NCI-H2196 (cell line): ENCODE data around the gene ZNF823.
A peak's percentile ranks its signal among the peaks of the same experiment; 100 is the strongest.

Experiments used
- DNase-seq: peaks from one replicate; lab custom pipeline; 2025; ENCODE audit not compliant: unreplicated experiment; lab: John Stamatoyannopoulos, UW

ZNF823 gene

GRCh38 chr19:11737964-11738745, 591 bp downstream of the ZNF823 start:
- no peak for DNase-seq

GRCh38 chr19:11736696-11737095, 2.0 kb downstream of the ZNF823 start:
- DNase-seq: no peak

- no peak for DNase-seq
Observed at GRCh38 chr19:11735375-11735774, 3.4 kb downstream of the ZNF823 start.

GRCh38 chr19:11729586-11729985, 9.2 kb downstream of the ZNF823 start:
- no peak for DNase-seq

- DNase-seq: no peak
Observed at GRCh38 chr19:11722414-11722813, 16.3 kb downstream of the ZNF823 start.

GRCh38 chr19:11721681-11722080, 17.1 kb downstream of the ZNF823 start:
- DNase-seq: no peak

DNA sequence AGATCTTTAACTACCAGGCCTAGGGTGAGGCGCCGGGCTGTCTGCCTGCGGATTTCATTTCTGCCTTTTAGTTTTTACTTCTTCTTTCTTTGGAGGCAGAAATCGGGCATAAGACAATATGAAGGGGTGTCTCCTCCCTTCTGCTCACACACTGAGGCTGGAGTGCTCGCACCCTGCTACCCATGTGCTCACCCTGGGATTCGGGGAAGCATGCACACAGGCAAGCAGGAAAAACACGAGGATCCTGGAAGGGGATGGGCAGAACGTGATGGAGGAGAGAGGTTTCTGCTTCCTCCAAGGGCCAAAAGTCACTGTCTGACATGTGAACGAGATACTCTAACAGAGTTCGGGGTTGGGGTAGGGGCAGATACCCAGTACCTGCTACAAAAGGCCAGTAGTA, 28.4 kb downstream of the ZNF823 start:
- no peak for DNase-seq

- no peak for DNase-seq
Observed at GRCh38 chr19:11708457-11708856, 30.3 kb downstream of the ZNF823 start.

DNA sequence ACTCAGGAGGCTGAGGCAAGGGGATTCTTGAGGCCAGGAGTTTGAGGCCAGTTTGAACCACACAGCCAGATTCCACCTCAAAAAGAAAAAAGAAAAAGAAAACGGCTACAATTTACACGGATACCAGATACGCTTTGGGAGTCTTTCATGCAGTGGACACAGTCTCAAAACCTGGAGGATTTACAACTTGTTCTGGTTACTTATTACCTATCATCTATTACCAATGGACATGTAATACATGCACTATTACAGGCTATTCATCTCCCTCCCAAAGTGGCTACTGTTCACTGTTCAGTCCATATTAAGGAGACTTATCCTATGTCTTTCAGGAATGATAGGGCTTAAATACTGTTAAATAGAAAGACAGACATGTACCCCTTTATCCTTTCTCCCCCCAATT, 33.3 kb downstream of the ZNF823 start:
- no peak for DNase-seq

GRCh38 chr19:11704626-11705025, 34.1 kb downstream of the ZNF823 start:
- DNase-seq: no peak

DNA sequence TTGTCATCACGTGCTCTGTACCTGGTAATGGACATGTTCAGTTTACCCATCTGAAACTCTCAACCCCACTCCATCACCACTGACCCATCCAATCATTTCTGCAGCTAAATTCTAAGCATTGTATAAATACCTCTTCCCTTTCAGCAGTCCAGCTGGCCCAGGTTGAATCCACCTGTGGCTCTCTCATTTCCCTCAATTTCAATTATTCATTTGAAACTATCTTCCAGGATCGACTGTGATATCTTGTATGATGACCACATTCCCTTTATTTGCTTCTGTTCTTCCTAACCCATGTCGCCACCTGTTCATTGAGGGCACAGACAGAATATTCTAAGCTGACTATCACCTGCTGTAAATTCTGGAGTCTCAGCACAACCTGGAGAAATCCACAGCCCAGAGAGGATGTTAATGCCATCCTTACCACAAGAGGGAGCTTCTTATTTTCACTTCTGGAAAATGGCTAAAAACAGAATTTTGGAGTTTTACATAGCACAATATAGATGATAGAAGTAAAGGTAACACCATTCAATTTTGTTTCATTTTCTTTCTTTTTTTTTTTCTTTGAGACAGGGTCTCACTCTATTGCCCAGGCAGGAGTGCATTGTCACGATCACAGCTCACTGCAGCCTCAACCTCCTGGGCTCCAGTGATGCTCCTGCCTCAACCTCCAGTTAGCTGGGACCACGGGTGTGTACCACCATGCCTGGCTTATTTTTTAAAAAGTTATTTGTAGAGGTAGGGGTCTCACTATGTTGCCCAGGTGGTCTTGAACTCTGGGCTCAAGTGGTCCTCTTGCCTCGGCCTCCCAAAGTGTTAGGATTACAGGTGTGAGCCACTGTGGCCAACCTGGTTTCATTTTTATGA, 38.6 kb downstream of the ZNF823 start:
- DNase-seq: peak; percentile 33

GRCh38 chr19:11698231-11698630, 40.5 kb downstream of the ZNF823 start:
- no peak for DNase-seq

- no peak for DNase-seq
Observed at GRCh38 chr19:11697284-11697855, 41.4 kb downstream of the ZNF823 start.

DNA sequence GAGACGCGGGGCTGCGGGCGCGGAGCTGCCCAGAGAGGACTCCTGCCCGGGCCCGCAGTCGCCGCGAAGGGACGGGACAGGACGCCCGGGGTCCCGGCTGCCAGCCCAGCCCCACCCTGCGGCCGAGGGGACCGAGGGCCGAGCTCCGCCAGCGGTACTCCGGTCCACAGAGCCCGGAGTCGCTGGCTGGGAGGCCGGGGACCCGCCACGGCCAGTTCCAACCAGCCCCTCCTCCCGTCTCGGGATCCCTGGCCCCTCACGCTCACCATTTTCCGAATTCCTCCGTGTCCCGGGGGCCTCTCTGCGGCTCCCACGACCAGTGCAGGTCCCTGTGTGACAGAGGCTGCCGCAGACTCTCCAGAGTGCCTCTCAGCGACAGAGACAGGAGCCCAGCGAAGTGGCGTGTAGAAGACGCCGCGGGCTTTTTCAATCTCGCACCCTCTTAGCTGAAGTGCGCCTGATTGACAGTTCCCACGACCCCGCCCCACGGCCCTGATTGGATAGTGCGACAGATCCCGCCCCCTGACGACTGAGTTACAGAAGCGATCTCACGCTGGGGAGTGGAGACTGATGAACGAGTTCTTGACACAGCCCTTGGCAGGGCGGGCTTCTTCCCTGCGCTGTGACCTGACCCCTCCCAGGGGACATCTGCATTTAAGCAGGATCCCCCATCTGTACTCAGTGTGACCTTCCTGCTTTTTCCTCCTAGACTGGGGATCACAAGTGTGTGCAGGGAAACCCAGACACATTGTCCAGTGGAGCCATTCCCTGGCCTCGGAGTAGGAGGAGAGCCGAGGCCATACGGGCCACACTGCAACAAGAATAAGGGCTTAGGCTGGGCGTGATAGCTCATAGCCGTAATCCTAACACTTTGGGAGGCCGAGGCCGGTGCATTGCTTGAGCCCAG, 44.0 kb downstream of the ZNF823 start:
- peak; percentile 86 for DNase-seq

DNA sequence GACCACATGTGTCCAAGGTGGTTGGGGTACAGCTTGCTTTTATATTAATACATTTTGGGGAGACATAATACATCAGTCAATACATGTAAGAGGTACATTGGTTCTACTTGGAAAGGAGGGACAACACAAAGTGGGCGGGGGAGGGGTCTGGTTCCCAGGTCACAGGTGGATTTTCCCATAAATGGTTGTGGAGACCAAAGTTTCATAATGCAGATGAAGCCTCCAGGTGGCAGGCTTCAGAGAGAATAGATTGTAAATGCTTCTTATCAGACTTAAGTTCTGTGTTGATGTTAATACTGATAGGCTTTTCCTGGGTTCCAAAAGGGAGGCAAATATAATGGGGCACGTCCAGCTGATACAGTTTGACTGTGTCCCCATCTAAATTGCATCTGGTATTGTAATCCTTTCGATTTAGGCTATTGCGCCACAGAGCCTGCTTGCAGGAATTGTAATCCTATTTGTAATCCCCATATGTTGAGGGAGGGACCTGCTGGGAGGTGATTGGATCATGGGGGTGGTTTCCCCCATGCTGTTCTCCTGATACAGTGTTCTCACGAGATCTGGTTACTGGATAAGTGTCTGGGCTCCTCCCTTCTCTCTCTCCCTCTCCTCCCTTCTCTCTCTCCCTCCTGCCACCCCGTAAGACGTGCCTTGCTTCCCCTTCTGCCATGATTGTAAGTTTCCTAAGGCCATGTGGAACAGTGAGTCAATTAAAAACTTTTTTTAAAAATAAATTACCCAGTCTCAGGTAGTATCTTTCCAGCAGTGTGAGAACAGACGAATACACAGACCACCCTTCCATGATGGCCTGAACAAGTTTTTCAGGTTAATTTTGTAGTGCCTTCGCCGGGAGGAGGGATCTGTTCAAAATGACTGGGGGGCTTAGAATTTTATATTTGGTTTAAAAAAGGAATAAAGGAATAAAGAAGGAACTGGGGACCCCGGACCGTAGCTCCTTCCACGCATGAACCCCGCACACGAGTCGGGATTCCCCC, 44.9 kb downstream of the ZNF823 start:
- DNase-seq: peak; percentile 27

- no peak for DNase-seq
Observed at GRCh38 chr19:11692127-11692790, 46.5 kb downstream of the ZNF823 start.

DNA sequence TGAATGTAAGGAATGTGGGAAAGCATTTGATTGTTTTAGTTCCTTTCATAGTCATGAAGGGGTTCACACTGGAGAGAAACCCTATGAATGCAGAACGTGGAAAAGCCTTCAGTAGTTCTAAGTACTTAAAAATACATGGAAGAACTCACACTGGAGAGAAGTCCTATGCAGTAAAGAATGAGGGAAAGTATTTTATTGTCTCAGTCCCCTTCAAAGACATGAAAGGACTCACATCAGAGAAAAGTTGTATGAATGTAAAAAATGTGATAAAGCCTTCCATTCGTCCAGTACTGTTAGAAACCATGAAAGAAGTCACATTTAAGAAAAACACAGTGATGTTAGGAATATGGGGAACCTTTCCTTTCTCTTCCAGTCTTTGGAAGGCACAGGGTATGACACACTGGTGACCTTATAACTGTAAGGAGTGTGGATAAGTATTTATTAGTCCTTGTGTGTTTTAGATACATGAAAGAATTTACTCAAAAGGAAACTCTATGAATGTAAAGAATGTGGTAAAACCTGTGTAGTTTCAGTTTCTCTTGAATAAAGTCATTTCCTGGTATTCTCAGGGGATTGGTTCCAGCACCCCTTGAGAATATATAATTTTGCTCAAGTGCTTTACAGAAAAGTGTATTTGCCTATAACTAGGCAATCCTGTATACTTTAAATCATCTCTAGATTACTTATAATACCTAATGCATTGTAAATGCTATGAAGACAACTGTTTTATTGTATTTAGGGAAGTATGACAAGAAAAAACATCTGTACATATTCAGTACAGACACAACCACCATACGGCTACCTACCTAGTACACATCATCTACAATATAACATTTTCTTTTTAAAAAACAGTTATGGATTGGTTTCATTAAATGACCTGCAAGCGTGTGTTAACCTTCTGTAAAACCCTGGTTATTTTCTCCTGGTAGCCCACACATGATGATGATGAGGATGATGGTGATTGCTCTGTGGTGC, 52.8 kb downstream of the ZNF823 start:
- DNase-seq: no peak
